NCI-H187 treated with DMSO at 0.1 percent for 48 hours (cell line): ENCODE data around the gene CRYM.

Experiments
- DNase-seq: peaks from one replicate; lab custom pipeline; 2025; lab: John Stamatoyannopoulos, UW

CRYM gene

GRCh38 chr16:21244518-21245215 lies 33.4 kb downstream of the CRYM start:
- DNase-seq = no peak

GRCh38 chr16:21242756-21243155 lies 35.3 kb downstream of the CRYM start:
- DNase-seq = no peak

GRCh38 chr16:21239646-21240045 lies 38.4 kb downstream of the CRYM start:
- no peak for DNase-seq

GRCh38 chr16:21236831-21237230 lies 41.3 kb downstream of the CRYM start:
- no peak for DNase-seq

GRCh38 chr16:21235199-21235585 lies 42.9 kb downstream of the CRYM start:
- no peak for DNase-seq

- DNase-seq = no peak
Observed at GRCh38 chr16:21233521-21234150, 44.5 kb downstream of the CRYM start, which contains the start of gene ANKS4B. TSS of gene ANKS4B (plus strand) at chr16:21233699. CDS start at chr16:21233738, 39 bp downstream.

- no peak for DNase-seq
Observed at GRCh38 chr16:21233045-21233520, 45.0 kb downstream of the CRYM start.

- DNase-seq = no peak
Observed at GRCh38 chr16:21228361-21228872, 49.7 kb downstream of the CRYM start.

GRCh38 chr16:21227866-21228265 lies 50.2 kb downstream of the CRYM start:
- DNase-seq = no peak

- no peak for DNase-seq
Observed at GRCh38 chr16:21226749-21227148, 51.3 kb downstream of the CRYM start.

GRCh38 chr16:21224800-21225199 lies 53.3 kb downstream of the CRYM start:
- DNase-seq = no peak

- DNase-seq = no peak
Observed at GRCh38 chr16:21223787-21224186, 54.3 kb downstream of the CRYM start.

- no peak for DNase-seq
Observed at GRCh38 chr16:21222495-21223337, 55.4 kb downstream of the CRYM start.

- no peak for DNase-seq
Observed at GRCh38 chr16:21219551-21219950, 58.5 kb downstream of the CRYM start.

- no peak for DNase-seq
Observed at GRCh38 chr16:21218153-21218552, 59.9 kb downstream of the CRYM start.

- no peak for DNase-seq
Observed at GRCh38 chr16:21217121-21217520, 61.0 kb downstream of the CRYM start.

GRCh38 chr16:21214086-21214485 lies 64.0 kb downstream of the CRYM start:
- DNase-seq = no peak

- DNase-seq = no peak
Observed at GRCh38 chr16:21211486-21211885, 66.6 kb downstream of the CRYM start, which contains the start of gene ZP2. TSS of gene ZP2 (minus strand) at chr16:21211574. CDS start at chr16:21211547, 27 bp downstream.
